ENCODE results near the gene NEMP1. TPM values are rescaled to one million over a fixed set of nuclear protein-coding genes. Genes with fewer than 3 reads are reported as not detected.
"Not testable (repeated sequence)": the region's sequence is repeated elsewhere in the genome, so short reads cannot be mapped to it uniquely, and the experiment has no call there.

NEMP1 gene
- total RNA-seq, 1 experiment from 2014 or later, result 30.5 TPM

DNA sequence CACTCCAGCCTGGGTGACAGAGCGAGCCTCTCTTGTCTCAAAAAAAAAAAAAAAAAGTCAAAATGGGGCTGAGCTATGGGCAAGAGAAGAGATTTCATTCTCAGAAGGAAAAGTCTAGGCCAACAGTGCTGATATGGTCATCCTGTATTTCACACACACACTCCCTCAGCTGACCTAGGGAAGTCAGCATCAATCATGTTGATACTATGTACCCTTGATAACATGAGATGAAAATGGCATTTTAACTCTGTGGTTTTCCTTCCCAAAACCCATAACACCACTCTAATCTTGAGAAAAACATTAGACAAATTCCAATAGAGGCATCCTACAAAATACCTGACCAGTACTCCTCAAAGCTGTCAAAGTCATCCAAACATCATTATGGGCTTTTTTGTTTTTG is 2.3 kb upstream of the NEMP1 start:
- no peak for DNase-seq (ENCODE audit: low read depth, low spot score)
- in situ Hi-C loops (cut with HindIII; ENCODE audit: low pct_unique_long_range_greater_than_20kb, low sequenced_read_pairs), result no loop called here

DNA sequence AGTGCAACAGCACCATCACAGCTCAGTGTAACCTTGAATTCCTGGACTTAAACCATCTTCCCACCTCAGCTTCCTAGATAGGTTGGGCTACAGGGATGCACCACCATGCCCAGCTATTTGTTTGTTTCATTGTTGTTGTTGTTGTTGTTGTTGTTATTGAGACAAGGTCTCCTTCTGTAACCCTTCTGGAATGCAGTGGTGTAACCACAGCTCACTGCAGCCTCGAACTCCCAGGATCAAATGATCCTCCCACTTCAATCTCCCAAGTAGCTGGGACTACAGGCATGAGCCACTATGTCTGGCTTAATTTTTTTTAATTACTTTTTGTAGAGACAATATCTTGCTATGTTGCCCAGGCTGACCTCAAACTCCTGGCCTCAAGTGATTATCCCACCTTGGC is 1.2 kb upstream of the NEMP1 start:
- in situ Hi-C loops (cut with HindIII; ENCODE audit: low pct_unique_long_range_greater_than_20kb, low sequenced_read_pairs), result no loop called here
- no peak for DNase-seq (ENCODE audit: low read depth, low spot score)

DNA sequence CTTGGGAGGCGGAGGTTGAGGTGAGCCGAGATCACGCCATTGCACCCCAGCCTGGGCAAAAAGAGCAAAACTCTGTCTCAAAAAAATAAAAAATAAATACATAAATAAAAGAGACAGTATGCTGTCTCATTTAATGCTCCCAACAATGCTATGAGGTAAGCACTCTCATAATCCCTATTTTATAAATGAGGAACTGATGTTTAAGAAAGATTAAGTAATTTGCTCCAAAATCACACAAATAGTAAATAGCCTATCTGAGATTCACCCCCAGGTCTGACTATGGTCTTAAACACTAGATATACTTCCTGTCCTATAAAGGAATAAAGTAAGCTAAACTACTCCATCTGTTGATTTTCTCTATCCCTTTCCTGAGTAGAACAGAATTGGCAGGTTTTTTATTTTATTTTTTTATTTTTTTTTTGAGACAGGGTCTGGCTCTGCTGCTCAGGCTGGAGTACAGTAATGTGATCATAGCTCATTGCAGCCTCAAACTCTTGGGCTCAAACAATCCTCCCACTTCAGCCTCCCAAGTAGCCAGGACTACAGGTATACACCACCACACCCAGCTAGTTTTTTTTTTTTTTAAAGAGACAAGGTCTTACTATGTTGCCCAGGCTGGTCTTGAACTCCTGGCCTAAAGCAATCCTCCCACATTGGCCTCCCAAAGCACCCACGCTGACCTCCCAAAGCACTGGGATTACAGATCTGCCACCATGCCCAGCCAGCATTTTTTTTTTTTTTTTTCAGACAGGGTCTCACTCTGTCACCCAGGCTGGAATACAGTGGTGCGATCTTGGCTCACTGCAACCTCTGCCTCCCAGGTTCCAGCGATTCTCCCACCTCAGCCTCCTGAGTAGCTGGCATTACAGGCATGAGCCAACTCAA is 4.8 kb downstream of the NEMP1 start:
- in situ Hi-C loops (cut with HindIII; ENCODE audit: low pct_unique_long_range_greater_than_20kb, low sequenced_read_pairs); DNase-seq (ENCODE audit: low read depth, low spot score): not testable (repeated sequence)

DNA sequence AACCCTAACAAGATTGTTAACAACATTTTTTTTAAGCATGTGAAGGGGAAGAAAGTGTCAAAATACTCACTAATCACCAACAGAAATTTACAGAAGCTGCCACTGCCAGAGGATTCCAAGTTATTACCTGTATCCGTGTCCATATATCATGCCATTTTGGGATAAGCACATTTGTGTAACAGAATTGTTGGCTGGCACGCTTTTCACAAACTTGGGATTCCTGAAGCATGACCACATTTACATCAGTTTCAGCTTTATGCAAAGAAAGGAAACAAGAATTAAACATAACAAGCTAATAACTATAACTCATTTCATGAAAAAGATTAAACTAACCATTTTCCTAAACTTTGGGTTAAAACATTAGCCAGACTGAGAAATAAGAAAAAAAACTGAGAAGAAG is 5.9 kb downstream of the NEMP1 start:
- in situ Hi-C loops (cut with HindIII; ENCODE audit: low pct_unique_long_range_greater_than_20kb, low sequenced_read_pairs), result no loop called here
- no peak for DNase-seq (ENCODE audit: low read depth, low spot score)

DNA sequence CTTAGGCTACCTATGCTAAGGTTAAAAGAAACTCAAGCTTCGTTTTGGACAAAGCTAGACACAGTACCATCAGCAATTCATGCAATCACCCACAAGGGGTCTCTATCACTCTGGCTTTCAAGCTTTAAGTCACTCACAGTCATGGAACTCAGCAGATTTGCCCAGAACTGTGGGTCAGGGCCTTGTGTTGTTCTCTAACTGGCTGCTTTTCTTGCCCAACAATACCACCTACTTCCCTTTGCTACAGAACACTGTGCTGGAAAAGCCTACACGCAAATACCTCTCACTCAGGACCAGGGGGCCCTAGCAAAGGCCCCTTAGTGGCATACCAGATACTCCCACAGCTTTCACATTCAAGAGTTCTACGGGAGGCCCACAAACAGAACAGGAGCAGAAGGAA is 9.1 kb downstream of the NEMP1 start:
- in situ Hi-C loops (cut with HindIII; ENCODE audit: low pct_unique_long_range_greater_than_20kb, low sequenced_read_pairs), result no loop called here
- peak; percentile 90 for DNase-seq (ENCODE audit: low read depth, low spot score)

DNA sequence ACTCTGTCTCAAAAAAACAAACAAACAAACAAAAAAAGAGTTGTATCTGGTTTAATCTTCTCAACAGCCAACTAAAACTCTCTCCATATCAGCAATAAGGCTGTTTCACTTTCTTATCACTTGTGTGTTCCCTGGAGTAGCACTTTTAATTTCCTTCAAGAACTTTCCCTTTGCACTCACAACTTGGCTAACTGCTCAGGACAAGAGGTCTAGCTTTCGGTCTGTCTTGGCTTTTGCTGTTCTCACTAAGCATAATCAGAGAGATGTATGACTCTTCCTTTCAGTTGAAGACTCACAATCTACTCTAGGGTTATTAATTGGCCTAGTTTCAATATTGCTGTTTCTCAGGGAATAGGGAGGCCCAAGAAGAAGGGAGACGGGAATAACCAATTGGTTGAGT is 12.3 kb downstream of the NEMP1 start:
- in situ Hi-C loops (cut with HindIII; ENCODE audit: low pct_unique_long_range_greater_than_20kb, low sequenced_read_pairs), result no loop called here
- DNase-seq (ENCODE audit: low read depth, low spot score), result no peak

DNA sequence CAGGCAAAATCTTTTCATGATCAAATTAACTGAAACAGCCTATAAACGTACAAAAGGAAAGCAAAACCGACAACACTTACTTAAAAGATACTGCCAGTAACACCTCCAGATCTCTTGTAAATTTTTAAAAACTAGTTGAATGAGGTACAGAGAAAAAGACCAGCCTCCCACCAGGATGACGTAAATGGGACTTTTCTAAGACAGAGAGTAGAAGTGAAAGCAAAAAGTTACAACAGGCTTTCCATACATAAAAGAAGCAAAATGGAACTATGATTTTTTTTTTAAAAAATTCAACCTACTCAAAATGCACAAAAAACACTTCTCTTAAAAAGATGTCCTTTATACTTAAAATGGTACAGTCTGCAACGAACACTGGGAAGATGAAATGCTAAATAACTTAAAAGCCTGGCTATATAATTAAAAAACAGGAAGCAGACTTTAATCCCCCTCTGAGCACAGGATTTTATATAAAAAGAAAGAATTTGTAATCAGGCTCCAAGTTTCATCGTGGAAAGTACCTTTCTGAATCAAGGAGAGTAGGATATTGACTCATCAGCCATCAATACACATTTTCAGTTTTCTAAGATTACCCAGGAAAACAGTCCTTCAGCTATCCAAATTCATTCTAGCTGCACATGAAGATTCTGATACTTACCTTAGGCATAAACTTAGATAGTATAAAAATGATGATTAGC is 14.5 kb downstream of the NEMP1 start:
- DNase-seq (ENCODE audit: low read depth, low spot score), result no peak
- in situ Hi-C loops (cut with HindIII; ENCODE audit: low pct_unique_long_range_greater_than_20kb, low sequenced_read_pairs), result no loop called here

DNA sequence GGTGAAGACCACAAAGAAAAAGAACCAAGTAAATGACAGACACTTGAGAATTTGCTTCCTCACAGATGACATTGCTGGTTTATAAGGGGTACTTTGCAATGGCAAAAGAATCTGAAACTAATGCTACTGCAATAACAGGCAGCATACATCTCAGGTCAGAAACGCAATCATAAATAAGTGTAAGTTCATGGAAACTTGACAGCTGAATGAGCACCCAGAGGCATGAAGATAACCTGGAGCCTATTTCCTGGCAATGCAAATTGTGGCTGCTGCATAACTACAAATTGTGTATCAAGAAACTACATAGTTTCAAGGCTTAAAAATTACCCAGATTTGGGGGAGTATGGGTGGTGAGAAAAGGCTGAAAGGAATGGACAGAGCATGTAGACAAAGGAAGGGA is 20.1 kb downstream of the NEMP1 start:
- in situ Hi-C loops (cut with HindIII; ENCODE audit: low pct_unique_long_range_greater_than_20kb, low sequenced_read_pairs), result no loop called here
- no peak for DNase-seq (ENCODE audit: low read depth, low spot score)

DNA sequence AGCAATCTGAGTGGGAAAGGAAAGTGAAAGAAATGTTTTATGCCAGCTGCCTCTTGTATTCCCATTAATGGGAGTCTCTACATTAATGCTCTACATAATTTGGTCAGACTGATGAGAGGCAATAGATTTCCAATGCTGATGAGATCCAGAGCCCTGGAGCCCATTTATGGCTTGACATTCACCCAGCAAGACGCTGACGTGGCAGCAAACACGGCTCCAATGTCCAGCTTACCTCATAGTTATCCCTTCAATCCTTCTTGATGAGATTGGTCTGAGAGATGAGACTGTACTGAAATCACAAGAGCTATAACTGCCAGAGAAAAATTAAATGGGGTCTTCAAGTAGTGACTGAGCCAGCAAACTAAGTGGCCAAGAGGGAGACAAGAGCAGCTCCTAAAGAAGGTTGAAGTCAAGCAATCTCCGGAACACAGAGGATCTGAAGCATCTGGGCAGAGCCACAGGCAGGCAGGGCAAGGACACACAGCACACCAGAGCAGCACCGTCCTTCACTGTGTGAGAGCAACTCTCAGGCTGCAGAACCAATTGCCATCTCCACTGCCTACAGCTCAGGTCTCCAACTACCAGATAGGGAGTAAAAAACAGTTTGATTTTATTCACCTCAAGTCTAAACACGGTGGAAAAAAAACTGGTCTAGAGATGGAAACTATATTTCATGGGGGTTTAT is 21.4 kb downstream of the NEMP1 start:
- in situ Hi-C loops (cut with HindIII; ENCODE audit: low pct_unique_long_range_greater_than_20kb, low sequenced_read_pairs), result no loop called here
- DNase-seq (ENCODE audit: low read depth, low spot score), result no peak

DNA sequence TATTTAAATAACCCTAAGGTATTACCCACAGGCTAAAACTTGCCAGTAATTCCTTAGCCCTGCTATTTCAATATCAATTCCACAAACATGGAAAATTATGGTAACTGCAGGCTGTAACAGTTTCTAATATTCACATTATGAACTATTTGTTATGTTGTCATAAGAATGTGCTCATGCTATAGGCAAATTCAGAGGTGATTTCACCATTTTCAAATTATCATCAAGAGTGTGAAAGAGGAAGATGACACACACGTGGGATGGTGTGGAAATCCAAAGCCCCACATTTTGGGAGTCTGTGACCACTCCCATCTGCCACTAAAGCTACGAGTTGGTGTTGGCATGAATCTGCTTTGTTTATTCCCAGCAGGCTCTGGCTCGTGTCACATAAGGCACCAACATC is 22.8 kb downstream of the NEMP1 start:
- in situ Hi-C loops (cut with HindIII; ENCODE audit: low pct_unique_long_range_greater_than_20kb, low sequenced_read_pairs), result no loop called here
- DNase-seq (ENCODE audit: low read depth, low spot score), result no peak

DNA sequence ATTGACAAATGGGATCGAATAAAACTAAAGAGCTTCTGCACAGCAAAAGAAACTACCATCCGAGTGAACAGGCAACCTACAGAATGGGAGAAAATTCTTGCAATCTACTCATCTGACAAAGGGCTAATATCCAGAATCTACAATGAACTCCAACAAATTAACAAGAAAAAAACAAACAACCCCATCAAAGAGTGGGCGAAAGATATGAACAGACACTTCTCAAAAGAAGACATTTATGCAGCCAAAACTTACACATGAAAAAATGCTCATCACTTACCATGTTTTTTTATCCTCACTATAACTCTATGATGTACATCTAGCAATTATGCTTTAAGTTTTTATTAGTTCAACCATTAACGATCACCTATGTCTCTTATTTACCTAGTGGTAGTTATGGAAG is 24.7 kb downstream of the NEMP1 start:
- in situ Hi-C loops (cut with HindIII; ENCODE audit: low pct_unique_long_range_greater_than_20kb, low sequenced_read_pairs); DNase-seq (ENCODE audit: low read depth, low spot score): not testable (repeated sequence)

DNA sequence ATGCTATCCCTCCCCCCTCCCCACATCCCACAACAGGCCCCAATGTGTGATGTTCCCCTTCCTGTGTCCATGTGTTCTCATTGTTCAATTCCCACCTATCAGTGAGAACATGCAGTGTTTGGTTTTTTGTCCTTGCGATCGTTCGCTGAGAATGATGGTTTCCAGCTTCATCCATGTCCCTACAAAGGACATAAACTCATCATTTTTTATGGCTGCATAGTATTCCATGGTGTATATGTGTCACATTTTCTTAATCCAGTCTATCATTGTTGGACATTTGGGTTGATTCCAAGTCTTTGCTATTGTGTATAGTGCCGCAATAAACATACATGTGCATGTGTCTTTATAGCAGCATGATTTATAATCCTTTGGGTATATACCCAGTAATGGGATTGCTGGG is 25.4 kb downstream of the NEMP1 start:
- in situ Hi-C loops (cut with HindIII; ENCODE audit: low pct_unique_long_range_greater_than_20kb, low sequenced_read_pairs); DNase-seq (ENCODE audit: low read depth, low spot score): not testable (repeated sequence)

DNA sequence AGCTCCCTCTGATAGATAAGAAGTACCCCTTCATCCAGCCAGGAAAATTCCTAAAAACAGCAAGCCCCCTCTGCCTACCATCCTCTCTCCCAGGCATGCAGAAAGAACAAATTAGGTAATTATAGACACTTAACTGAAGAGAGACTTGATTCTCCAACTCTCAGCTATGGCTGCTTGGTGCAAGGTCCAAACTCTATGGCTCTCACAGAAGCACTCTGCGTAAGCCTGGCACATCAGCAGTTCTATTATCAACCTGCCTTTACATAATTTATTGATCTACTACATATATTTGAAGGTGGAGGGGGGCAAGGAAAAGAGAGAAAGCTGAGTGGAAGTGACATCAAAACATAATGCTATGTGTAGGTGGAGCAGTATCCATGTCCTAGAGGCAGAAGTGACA is 27.6 kb downstream of the NEMP1 start:
- no peak for DNase-seq (ENCODE audit: low read depth, low spot score)

DNA sequence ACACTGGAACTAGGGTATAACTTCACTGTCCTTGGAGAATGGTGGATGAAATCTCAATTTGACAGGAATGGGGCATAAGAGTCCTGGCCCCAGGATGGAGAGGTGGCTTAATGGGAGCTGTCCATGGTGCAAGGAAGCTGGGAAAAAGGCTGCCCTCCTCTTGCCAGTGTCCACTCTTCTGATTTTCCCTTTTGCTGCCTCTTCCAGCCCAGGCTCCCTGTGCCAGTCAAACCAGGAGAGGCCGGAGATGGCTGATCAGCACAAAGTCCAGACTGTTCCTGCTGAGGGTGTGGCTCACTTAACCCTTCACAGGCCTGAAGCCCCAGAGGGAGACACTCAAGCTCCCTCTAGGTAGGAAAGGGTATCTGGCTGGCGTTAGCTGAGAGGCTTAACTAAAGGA is 28.7 kb downstream of the NEMP1 start, which contains the start of gene MYO1A:
MYO1A (minus strand) TSS at position 240 of the 400 bp plus-strand sequence. CDS start 1,806 bp downstream, outside the sequence.
- in situ Hi-C loops (cut with HindIII; ENCODE audit: low pct_unique_long_range_greater_than_20kb, low sequenced_read_pairs), result no loop called here
- peak; percentile 6 for DNase-seq (ENCODE audit: low read depth, low spot score)

More for the DNA sequence above, 27.6 kb downstream of the NEMP1 start:
- in situ Hi-C loops (cut with HindIII; ENCODE audit: low pct_unique_long_range_greater_than_20kb, low sequenced_read_pairs), result no loop called here

DNA sequence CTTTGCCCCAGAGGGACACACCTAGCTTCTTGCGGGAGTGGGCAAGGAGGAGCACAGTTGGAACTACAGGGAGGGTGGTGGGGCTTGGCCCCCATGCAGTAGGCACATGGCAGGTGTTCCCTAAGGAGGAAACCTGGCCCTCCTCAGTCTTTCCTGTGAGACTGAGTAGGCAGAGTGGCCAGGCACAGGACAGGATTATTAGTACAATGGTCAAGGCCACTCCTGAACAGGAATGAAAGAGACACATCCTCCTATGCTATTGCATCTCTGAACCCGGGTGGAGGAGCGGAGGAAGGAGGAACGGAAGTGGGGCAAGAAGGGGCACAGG is 29.5 kb downstream of the NEMP1 start:
- in situ Hi-C loops (cut with HindIII; ENCODE audit: low pct_unique_long_range_greater_than_20kb, low sequenced_read_pairs), result no loop called here
- no peak for DNase-seq (ENCODE audit: low read depth, low spot score)

DNA sequence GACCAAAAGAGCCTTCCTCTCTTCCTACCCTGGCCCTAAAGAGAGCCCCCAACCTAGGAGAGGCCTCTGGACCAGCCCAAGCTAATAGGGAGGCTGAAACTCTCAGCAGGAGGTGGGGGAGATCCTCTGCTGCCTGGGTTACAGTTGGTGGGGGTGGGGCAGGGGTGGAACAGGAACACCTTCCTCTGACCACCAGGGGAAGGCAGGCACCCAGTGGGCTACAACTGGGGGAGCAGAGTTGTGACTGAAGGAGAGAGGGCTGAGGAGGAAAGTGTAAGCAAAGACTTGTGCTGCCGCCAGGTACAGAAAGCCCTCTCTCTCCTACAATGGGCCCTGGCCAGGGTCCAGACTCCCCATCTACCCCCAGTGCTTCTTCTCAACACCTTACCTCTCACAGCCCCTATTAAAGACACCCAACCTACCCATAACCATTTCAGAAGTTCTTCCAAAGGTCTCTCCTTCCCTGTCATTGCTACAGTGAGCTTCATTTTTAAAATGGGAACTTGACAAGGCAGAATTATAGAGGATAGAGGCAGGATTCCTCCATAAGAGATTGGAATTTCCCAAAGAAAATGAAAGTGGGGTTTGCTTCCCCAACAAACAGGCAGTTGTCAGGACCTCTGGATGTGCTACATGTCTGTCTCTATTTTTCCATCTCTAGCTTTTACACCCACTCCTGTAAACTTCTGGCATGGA is 30.0 kb downstream of the NEMP1 start:
- in situ Hi-C loops (cut with HindIII; ENCODE audit: low pct_unique_long_range_greater_than_20kb, low sequenced_read_pairs), result no loop called here
- no peak for DNase-seq (ENCODE audit: low read depth, low spot score)

DNA sequence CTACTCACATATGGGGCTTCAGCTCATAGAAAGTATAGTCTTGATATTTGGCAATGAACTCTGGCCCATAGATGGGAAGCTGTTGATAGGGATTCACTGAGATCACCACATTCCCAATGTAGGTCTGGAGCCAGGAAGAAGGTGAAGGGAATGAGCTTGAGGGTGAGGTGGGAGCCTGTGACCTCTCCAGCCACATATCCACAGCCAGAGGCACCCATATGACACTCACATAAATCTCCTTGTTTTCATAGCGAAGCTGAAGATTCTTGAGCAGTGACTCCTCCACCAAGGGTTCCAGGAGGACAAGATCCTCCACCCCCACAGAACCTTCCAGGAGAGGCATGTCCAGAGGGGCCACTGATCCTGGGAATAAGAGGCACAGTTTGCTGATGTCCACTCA is 30.6 kb downstream of the NEMP1 start:
- DNase-seq (ENCODE audit: low read depth, low spot score), result no peak
- in situ Hi-C loops (cut with HindIII; ENCODE audit: low pct_unique_long_range_greater_than_20kb, low sequenced_read_pairs), result no loop called here

Measured in SK-MEL-5 (cell line).